ENCODE results near the gene MGAT3. TPM values are rescaled to one million over a fixed set of nuclear protein-coding genes. Genes with fewer than 3 reads are reported as not detected.

Gene MGAT3
- total and polyA plus RNA-seq, 2 donors (not counting 3 experiments of a cell fraction or from before 2014, with no cell fraction given), result not detected

DNA sequence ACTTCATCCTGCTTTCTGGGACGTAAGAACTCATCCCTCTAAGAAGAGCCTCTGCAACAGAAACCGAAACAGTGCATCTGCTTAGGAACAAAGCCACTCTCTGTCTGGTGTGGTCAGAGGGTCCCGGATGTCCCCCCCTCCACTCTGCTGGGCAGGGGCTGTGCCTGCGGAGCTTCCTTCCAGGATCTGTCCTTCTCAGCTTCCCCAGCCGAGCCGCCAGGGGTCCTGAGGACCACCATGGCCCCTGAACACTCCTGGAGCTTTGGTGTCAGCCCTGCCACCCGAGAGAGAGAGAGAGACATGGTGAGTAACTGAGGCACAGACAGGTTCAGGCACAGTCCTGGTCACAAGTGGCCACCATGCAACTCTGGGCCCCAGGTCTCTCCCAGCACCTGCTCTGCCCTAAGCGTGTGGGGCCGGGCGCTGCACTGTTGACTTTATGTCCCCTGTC is 24.4 kb upstream of the MGAT3 start:
- intact Hi-C loops (cut with micrococcal nuclease), result no loop called here

DNA sequence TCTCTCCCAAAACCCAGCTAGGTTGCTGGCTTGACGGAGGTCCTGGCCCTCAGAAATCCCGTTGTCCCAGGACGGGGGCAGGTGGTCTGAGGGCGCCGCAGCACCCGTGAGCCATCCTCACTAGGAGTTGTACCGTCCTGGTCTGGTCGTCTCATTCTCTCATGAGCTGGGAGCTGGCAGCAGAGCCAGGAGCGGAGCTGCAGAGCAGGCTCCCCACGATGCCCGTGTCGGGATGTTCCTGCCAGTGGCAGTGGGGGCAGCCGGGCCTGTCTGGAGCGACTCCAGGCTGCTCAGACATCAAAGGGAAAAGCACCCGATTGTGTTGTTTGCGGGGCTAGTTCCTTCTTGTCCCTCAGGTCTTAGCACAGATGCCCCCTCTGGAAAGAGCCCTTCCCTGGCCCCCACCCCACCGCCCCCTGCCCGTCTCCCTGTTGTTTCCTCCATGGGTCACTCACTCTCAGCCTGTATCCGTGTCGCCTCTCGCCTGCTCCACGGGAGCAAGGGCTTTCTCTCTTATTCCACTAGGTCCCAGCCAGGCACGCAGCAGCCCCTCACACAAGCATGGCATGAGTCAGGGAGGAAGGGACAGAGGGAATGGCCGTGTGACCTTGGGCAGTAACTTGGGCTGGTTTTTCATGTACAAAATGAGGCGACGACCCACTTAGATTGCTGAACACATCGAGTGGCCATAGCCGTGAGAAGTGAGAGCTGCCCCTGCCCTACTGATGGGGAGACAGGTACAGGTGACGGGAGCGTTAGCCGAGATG is 23.2 kb upstream of the MGAT3 start:
- ChIA-PET POLR2A (no interaction called here), CTCF (interaction anchor here (1.6 kb wide), 1 partner anchor 90 kb away, joined by 3 read pairs; no protein-coding TSS in a partner anchor)
- peaks cover 18% of the 10 kb centered on the region for H3K4me1 ChIP-seq (ENCODE audit: control insufficient read depth, extremely low read depth, insufficient read depth, low read length)
- no peak overlapping the region for H3K9ac ChIP-seq (replicated peaks; ENCODE audit: extremely low read depth, insufficient read depth, low read length)
- dilution Hi-C loops (cut with MboI; ENCODE audit: extremely low pct_ligation_motif_present, low sequenced_read_pairs), result no loop called here
- no TSS peak for BruUV-seq (replicated peaks)
- H3K79me2 ChIP-seq (ENCODE audit: control insufficient read depth, insufficient read depth, low read length), result no peaks in the 10 kb centered on the region
- H3K36me3 ChIP-seq (ENCODE audit: control insufficient read depth in 2 of 2, extremely low read depth in 1 of 2, insufficient read depth in 2 of 2, low read length in 2 of 2), result peaks cover 0 to 12% of the 10 kb centered on the region in 2 experiments
- no peaks in the 10 kb centered on the region for H3K9me3 ChIP-seq (replicated peaks; ENCODE audit: control insufficient read depth, insufficient read depth, low read length)
- no peak overlapping the region for H3K4me3 ChIP-seq (replicated peaks in 1 of 3; ENCODE audit: insufficient read depth in 1 of 3, low read depth in 1 of 3, low read length in 3 of 3)
- peaks cover 0 to 2% of the 10 kb centered on the region in 2 experiments for H3K27me3 ChIP-seq (ENCODE audit: control insufficient read depth in 2 of 2, insufficient read depth in 2 of 2, low read length in 2 of 2)
- no peaks in the 10 kb centered on the region for H4K20me1 ChIP-seq (replicated peaks; ENCODE audit: control insufficient read depth, extremely low read depth, insufficient read depth, low read length)
- no peaks in the 10 kb centered on the region for H3K9me1 ChIP-seq (replicated peaks; ENCODE audit: control insufficient read depth, extremely low read depth, insufficient read depth, low read length)
- TF ChIP-seq POLR2A (IDR thresholded peaks at IDR 0.05; ENCODE audit: low read depth, low read length) (no peak), GATA2 (IDR thresholded peaks at IDR 0.05; ENCODE audit: insufficient read depth, insufficient read length, low read depth, low read length) (no peak), EZH2 (IDR thresholded peaks at IDR 0.05; ENCODE audit: borderline replicate concordance, low read depth, low read length, severe bottlenecking) (no peak), JUN (IDR thresholded peaks at IDR 0.05; ENCODE audit: borderline replicate concordance, insufficient read depth, insufficient read length, low read depth) (no peak), MYC (IDR thresholded peaks at IDR 0.05; ENCODE audit: low read depth, low read length) (no peak), FOS (IDR thresholded peaks at IDR 0.05; ENCODE audit: borderline replicate concordance, insufficient read depth, low read length) (no peak), POLR2AphosphoS5 (IDR thresholded peaks at IDR 0.05; ENCODE audit: insufficient read depth, low read depth, low read length) (no peak)
- TF ChIP-seq, protein P1, sequence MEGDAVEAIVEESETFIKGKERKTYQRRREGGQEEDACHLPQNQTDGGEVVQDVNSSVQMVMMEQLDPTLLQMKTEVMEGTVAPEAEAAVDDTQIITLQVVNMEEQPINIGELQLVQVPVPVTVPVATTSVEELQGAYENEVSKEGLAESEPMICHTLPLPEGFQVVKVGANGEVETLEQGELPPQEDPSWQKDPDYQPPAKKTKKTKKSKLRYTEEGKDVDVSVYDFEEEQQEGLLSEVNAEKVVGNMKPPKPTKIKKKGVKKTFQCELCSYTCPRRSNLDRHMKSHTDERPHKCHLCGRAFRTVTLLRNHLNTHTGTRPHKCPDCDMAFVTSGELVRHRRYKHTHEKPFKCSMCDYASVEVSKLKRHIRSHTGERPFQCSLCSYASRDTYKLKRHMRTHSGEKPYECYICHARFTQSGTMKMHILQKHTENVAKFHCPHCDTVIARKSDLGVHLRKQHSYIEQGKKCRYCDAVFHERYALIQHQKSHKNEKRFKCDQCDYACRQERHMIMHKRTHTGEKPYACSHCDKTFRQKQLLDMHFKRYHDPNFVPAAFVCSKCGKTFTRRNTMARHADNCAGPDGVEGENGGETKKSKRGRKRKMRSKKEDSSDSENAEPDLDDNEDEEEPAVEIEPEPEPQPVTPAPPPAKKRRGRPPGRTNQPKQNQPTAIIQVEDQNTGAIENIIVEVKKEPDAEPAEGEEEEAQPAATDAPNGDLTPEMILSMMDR (IDR thresholded peaks at IDR 0.05; ENCODE audit: extremely low read depth in 1 of 2, insufficient read depth in 1 of 2, low read depth in 1 of 2, low read length in 2 of 2), result no peak
- TF ChIP-seq, protein P2, sequence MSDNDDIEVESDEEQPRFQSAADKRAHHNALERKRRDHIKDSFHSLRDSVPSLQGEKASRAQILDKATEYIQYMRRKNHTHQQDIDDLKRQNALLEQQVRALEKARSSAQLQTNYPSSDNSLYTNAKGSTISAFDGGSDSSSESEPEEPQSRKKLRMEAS (IDR thresholded peaks at IDR 0.05; ENCODE audit: insufficient read depth, insufficient read length), result no peak
- intact Hi-C loops (cut with micrococcal nuclease), result no loop called here
- FAIRE-seq (no peak), DNase-seq (ENCODE audit: low read depth, low spot score) (no peak)
- no peak overlapping the region for H3K27ac ChIP-seq (ENCODE audit: insufficient read depth, low read depth, low read length)
- no peak overlapping the region for H3K4me2 ChIP-seq (ENCODE audit: insufficient read depth, low read length)
- H2AFZ ChIP-seq (ENCODE audit: low read depth, low read length), result no peak overlapping the region

More for the DNA sequence above, 24.4 kb upstream of the MGAT3 start:
- Histone ChIP-seq H3K4me3 (replicated peaks in 1 of 3; ENCODE audit: insufficient read depth in 1 of 3, low read depth in 1 of 3, low read length in 3 of 3) (no peak overlapping the region), H3K9me3 (replicated peaks; ENCODE audit: control insufficient read depth, insufficient read depth, low read length) (no peaks in the 10 kb centered on the region), H3K27me3 (ENCODE audit: control insufficient read depth in 2 of 2, insufficient read depth in 2 of 2, low read length in 2 of 2) (no peaks in the 10 kb centered on the region), H3K9ac (replicated peaks; ENCODE audit: extremely low read depth, insufficient read depth, low read length) (peak overlapping the region; percentile 26), H4K20me1 (replicated peaks; ENCODE audit: control insufficient read depth, extremely low read depth, insufficient read depth, low read length) (no peaks in the 10 kb centered on the region), H3K36me3 (ENCODE audit: control insufficient read depth in 2 of 2, extremely low read depth in 1 of 2, insufficient read depth in 2 of 2, low read length in 2 of 2) (peaks cover 4 to 14% of the 10 kb centered on the region in 2 experiments), H3K27ac (ENCODE audit: insufficient read depth, low read depth, low read length) (peak overlapping the region; percentile 97), H2AFZ (ENCODE audit: low read depth, low read length) (no peak overlapping the region), H3K79me2 (ENCODE audit: control insufficient read depth, insufficient read depth, low read length) (no peaks in the 10 kb centered on the region), H3K4me2 (ENCODE audit: insufficient read depth, low read length) (no peak overlapping the region), H3K4me1 (ENCODE audit: control insufficient read depth, extremely low read depth, insufficient read depth, low read length) (peaks cover 15% of the 10 kb centered on the region), H3K9me1 (replicated peaks; ENCODE audit: control insufficient read depth, extremely low read depth, insufficient read depth, low read length) (no peaks in the 10 kb centered on the region)
- no peak for DNase-seq (ENCODE audit: low read depth, low spot score)
- BruUV-seq (replicated peaks), result no TSS peak
- no peak for FAIRE-seq
- CTCF ChIA-PET, result interaction anchor here (1.3 kb wide), 1 partner anchor 97 kb away, joined by 3 read pairs; no protein-coding TSS in a partner anchor
- no peak for TF ChIP-seq GATA2 (IDR thresholded peaks at IDR 0.05; ENCODE audit: insufficient read depth, insufficient read length, low read depth, low read length)
- TF ChIP-seq POLR2A (IDR thresholded peaks at IDR 0.05; ENCODE audit: low read depth, low read length), result no peak
- dilution Hi-C loops (cut with MboI; ENCODE audit: extremely low pct_ligation_motif_present, low sequenced_read_pairs), result no loop called here
- POLR2A ChIA-PET, result no interaction called here

Data from endothelial cell of umbilical vein (primary cell).